ENCODE data around the gene SH3YL1.

- TF ChIP-seq CTCF (optimal IDR thresholded peaks at IDR 0.05 in 1 of 3, IDR thresholded peaks at IDR 0.05 in 1 of 3, conservative IDR thresholded peaks at IDR 0.05 in 1 of 3; ENCODE audit: extremely low read depth in 1 of 3, insufficient read depth in 2 of 3, low read length in 3 of 3), result no peak
- no peak for TF ChIP-seq EZH2 (IDR thresholded peaks at IDR 0.05; ENCODE audit: low read length)
These were observed 652 bp downstream of the SH3YL1 start for GRCh38 chr2:263022-263738.
